ENCODE data around the gene RGL3. TPM values are rescaled to one million over a fixed set of nuclear protein-coding genes. Genes with fewer than 3 reads are reported as not detected.

The RGL3 gene
- total RNA-seq, 2 experiments from 2014 or later: not detected

DNA sequence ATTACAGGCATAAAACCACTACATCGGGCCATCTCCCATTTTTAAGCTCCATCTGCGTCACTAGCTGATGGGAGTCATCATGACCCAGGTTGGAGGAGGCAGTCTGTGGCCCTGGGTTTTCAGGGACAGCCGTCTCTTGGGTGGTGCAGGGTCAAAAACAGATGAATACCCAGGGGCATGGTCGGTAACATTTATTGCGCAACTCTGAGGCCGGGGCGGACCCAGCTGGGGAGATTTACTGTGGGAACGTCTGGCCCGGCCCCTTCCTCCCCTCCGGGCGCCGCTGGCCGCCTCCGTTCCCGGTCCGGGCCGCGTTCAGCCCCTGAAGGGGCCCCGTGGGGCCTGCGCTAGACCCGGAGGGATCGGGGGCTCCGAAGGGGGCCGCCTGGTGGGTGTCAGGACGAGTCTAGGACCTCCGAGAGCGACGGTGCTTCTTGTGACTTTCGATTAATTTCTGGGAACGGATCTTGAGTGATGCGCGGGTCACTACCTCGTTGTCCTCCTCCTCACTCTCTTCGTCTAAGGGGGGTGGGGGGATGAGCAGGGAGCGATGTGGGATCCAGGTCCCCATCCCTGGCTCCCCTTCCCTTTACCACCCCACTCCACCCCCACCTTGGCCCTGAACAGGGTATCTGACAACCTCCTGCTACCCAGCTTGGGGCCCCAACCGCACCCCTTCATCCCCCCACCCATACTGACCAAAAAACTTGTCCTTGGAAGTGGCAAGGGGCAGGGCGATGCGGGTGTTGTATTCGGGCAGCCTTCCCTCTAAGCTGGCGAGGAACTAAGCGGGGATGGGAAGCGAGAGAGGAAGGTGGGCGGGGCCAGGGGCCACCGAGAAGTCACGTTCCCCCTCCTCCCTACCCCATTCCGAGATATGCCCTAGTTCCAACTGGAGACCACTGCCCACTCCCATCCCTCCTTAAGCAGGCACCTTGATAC, 1.6 kb upstream of the RGL3 start:
- H3K4me3 Mint-ChIP-seq: peak overlapping the region; percentile 74
- ATAC-seq (ENCODE audit: poor library complexity): peak; percentile 12
- peaks cover 52% of the 10 kb centered on the region for H3K4me1 ChIP-seq (ENCODE audit: insufficient read depth, low read length)
- no peak overlapping the region for H3K27ac Mint-ChIP-seq
- ChIA-PET POLR2A (interaction anchor here (0.6 to 3.0 kb wide), 8 partner anchors 14 to 62 kb away, joined by 3 to 19 read pairs (median 4); partner anchors contain the start of genes EPOR, ODAD3, PRKCSH and SWSAP1), CTCF (interaction anchor here (1.5 to 2.0 kb wide), 3 partner anchors 14 to 40 kb away, joined by 4 to 20 read pairs (median 5); partner anchors contain the start of genes ODAD3 and PRKCSH)
- no peaks in the 10 kb centered on the region for H3K36me3 Mint-ChIP-seq (ENCODE audit: low read depth)
- no peak overlapping the region for H3K27ac ChIP-seq (ENCODE audit: low read depth in 1 of 2, low read length in 2 of 2)
- H3K27me3 ChIP-seq (ENCODE audit: control insufficient read depth in 1 of 2, insufficient read depth in 2 of 2, low read length in 2 of 2): peaks cover 51 to 57% of the 10 kb centered on the region in 2 experiments
- H3K9me3 ChIP-seq (ENCODE audit: control insufficient read depth in 1 of 2, insufficient read depth in 1 of 2, low read length in 2 of 2): peaks cover 0 to 36% of the 10 kb centered on the region in 2 experiments
- intact Hi-C loops (cut with DNase I, micrococcal nuclease): no loop called here
- H3K27me3 Mint-ChIP-seq: peaks cover 74% of the 10 kb centered on the region
- peak overlapping the region; percentile 37 for H3K4me3 ChIP-seq (ENCODE audit: low read length)
- H3K36me3 ChIP-seq (ENCODE audit: insufficient read depth, low read length): no peaks in the 10 kb centered on the region
- TF ChIP-seq, protein P1, sequence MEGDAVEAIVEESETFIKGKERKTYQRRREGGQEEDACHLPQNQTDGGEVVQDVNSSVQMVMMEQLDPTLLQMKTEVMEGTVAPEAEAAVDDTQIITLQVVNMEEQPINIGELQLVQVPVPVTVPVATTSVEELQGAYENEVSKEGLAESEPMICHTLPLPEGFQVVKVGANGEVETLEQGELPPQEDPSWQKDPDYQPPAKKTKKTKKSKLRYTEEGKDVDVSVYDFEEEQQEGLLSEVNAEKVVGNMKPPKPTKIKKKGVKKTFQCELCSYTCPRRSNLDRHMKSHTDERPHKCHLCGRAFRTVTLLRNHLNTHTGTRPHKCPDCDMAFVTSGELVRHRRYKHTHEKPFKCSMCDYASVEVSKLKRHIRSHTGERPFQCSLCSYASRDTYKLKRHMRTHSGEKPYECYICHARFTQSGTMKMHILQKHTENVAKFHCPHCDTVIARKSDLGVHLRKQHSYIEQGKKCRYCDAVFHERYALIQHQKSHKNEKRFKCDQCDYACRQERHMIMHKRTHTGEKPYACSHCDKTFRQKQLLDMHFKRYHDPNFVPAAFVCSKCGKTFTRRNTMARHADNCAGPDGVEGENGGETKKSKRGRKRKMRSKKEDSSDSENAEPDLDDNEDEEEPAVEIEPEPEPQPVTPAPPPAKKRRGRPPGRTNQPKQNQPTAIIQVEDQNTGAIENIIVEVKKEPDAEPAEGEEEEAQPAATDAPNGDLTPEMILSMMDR (IDR thresholded peaks at IDR 0.05): no peak
- no peaks in the 10 kb centered on the region for H3K9me3 Mint-ChIP-seq
- peaks cover 43% of the 10 kb centered on the region for H3K4me1 Mint-ChIP-seq (ENCODE audit: low read depth)
- DNase-seq: peak in 3 of 14 experiments; percentile 34 to 43 (median 43)

DNA sequence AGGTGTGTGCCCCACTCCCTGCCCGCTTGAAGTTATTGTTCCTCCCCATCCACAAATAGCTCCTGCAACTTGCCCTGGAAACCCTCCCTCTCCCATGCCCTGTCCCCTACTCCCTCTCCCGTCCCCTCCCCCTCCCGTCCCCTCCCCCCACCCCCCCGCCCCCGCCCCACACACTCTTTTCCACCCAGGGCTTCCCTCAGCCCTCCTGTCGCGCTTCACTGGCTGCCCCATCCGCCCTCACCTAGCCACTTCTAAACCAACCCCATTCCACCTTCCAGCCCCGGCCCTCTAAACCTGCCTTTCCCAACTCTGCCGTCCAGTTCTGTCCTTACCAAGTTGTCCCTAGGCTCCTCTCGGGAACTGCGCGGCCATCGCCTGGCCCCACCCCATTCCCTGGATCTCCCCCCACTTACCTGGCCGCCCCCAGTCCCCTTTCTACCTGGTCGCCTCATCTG, 993 bp downstream of the RGL3 start:
- peaks cover 64% of the 10 kb centered on the region for H3K27me3 Mint-ChIP-seq
- no peak overlapping the region for H3K4me3 ChIP-seq (ENCODE audit: low read length)
- no peak overlapping the region for H3K4me3 Mint-ChIP-seq

DNA sequence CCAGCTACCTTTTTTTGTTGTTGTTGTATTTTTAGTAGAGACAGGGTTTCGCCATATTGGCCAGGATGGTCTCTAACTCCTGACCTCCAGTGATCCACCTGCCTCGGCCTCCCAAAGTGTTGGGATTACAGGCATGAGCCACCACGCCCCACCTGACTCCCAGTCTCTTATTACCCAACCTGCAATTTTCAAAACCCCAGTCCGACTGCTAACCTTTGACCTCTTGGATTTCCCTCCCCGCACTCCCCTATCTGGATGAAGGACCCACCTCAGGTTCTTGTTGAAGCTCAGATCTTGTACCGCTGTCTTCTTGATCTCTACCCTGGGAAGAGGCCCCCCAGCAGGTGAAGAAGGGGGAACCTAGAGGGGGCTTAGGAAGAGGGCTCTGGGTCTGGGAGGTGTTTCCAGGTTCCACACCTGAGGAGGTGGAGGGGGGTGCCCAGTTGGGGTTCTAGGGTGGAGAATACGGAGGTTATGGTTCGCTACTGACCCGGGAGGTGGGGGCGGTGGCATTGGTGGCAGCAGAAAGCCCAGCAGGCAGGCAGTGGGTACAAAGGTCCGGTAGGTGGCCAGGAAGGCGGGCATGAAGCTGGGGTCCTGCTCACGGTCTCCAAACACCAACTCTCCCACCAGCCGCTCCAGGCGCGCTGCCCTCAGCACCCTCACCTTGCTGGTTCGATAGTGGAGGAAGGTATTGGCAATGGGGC, 2.6 kb downstream of the RGL3 start:
- Mint-ChIP-seq H3K4me1 (ENCODE audit: low read depth) (peaks cover 23% of the 10 kb centered on the region), H3K27me3 (peaks cover 52% of the 10 kb centered on the region), H3K9me3 (no peaks in the 10 kb centered on the region), H3K27ac (no peak overlapping the region), H3K36me3 (ENCODE audit: low read depth) (no peaks in the 10 kb centered on the region), H3K4me3 (no peak overlapping the region)
- Histone ChIP-seq H3K4me3 (ENCODE audit: low read length) (no peak overlapping the region), H3K27ac (ENCODE audit: low read depth in 1 of 2, low read length in 2 of 2) (no peak overlapping the region), H3K27me3 (ENCODE audit: control insufficient read depth in 1 of 2, insufficient read depth in 2 of 2, low read length in 2 of 2) (peaks cover 27 to 30% of the 10 kb centered on the region in 2 experiments), H3K9me3 (ENCODE audit: control insufficient read depth in 1 of 2, insufficient read depth in 1 of 2, low read length in 2 of 2) (peaks cover 0 to 12% of the 10 kb centered on the region in 2 experiments), H3K4me1 (ENCODE audit: insufficient read depth, low read length) (peaks cover 25% of the 10 kb centered on the region), H3K36me3 (ENCODE audit: insufficient read depth, low read length) (no peaks in the 10 kb centered on the region)
- ChIA-PET CTCF (no interaction called here), POLR2A (no interaction called here)
- DNase-seq (no peak), ATAC-seq (ENCODE audit: poor library complexity) (no peak)
- intact Hi-C loops (cut with DNase I, micrococcal nuclease): no loop called here
- TF ChIP-seq, protein P1 (IDR thresholded peaks at IDR 0.05): no peak

More for the DNA sequence above, 993 bp downstream of the RGL3 start:
- H3K27ac ChIP-seq (ENCODE audit: low read depth in 1 of 2, low read length in 2 of 2): no peak overlapping the region
- POLR2A ChIA-PET: no interaction called here
- intact Hi-C loops (cut with DNase I, micrococcal nuclease): no loop called here
- H3K9me3 Mint-ChIP-seq: no peaks in the 10 kb centered on the region
- H3K4me1 ChIP-seq (ENCODE audit: insufficient read depth, low read length): peaks cover 41% of the 10 kb centered on the region
- no peaks in the 10 kb centered on the region for H3K36me3 ChIP-seq (ENCODE audit: insufficient read depth, low read length)
- ATAC-seq (ENCODE audit: poor library complexity) (no peak), DNase-seq (no peak)
- CTCF ChIA-PET: no interaction called here
- H3K27me3 ChIP-seq (ENCODE audit: control insufficient read depth in 1 of 2, insufficient read depth in 2 of 2, low read length in 2 of 2): peaks cover 40 to 46% of the 10 kb centered on the region in 2 experiments
- no peaks in the 10 kb centered on the region for H3K36me3 Mint-ChIP-seq (ENCODE audit: low read depth)
- H3K9me3 ChIP-seq (ENCODE audit: control insufficient read depth in 1 of 2, insufficient read depth in 1 of 2, low read length in 2 of 2): peaks cover 0 to 28% of the 10 kb centered on the region in 2 experiments
- peaks cover 37% of the 10 kb centered on the region for H3K4me1 Mint-ChIP-seq (ENCODE audit: low read depth)
- H3K27ac Mint-ChIP-seq: no peak overlapping the region
- TF ChIP-seq, protein P1 (IDR thresholded peaks at IDR 0.05): no peak
